GM12878 (cell line): ENCODE measurements around the gene SRBD1. TPM values are rescaled to one million over a fixed set of nuclear protein-coding genes. Genes with fewer than 3 reads are reported as not detected.

Experiments used
- ATAC-seq: fragments of 200-7000 bp; cut with Tn5 transposase; 3 replicates; pipeline ENCODE4 v1.9.1; 2020; ENCODE audit warnings: mild to moderate bottlenecking, moderate library complexity
- BruUV-seq: library from RNA; stranded (reverse); fragments of 400-500 nt; replicated peaks from 2 replicates; lab custom pipeline; 2021; lab: Mats Ljungman, UMichigan
- CTCF ChIA-PET: fragments of 300-600 bp; sonication (Branson Sonifier 250); formaldehyde crosslinking; extraction: SDS; loops from one replicate; lab custom pipeline; 2021; ENCODE audit warnings: inconsistent platforms; lab: Yijun Ruan, JAX
- POLR2A ChIA-PET: fragments of 350-600 bp; formaldehyde crosslinking; extraction: SDS; loops from one replicate; lab custom pipeline; 2021; ENCODE audit warnings: inconsistent platforms; lab: Charles Lee
- RAD21 ChIA-PET: fragments of 300-600 bp; sonication (Branson Sonifier 250); formaldehyde crosslinking; loops from one replicate; lab custom pipeline; 2023; ENCODE audit warnings: antibody characterized with exemption; ENCODE audit not compliant: unreplicated experiment; lab: Charles Lee
- SMC1A ChIA-PET: fragments of 300-600 bp; sonication (Branson Sonifier 250); formaldehyde crosslinking; loops from one replicate; lab custom pipeline; 2023; ENCODE audit not compliant: unreplicated experiment, uncharacterized antibody; lab: Charles Lee
- DNase-seq: peaks from one replicate; pipeline ENCODE4 v3.0.0-alpha.2; 2011; ENCODE audit warnings: low read depth, low spot score
- FAIRE-seq: peaks from 3 replicates; lab custom pipeline; 2011; peaks lifted over from hg19 to GRCh38; lab: Jason Lieb, UNC
- H2AFZ ChIP-seq: 2 replicates; pipeline ENCODE4 v1.6.0; 2011; ENCODE audit warnings: low read depth, low read length, control low read depth; ENCODE audit not compliant: control insufficient read depth
- H3K27ac ChIP-seq: 2 replicates; pipeline ENCODE4 v1.5.1; 2011; ENCODE audit warnings: control low read depth; ENCODE audit not compliant: control insufficient read depth, insufficient read depth
- H3K27me3 ChIP-seq, 2 experiments: replicated peaks in 1 of 2; 2 replicates each; pipeline versions ENCODE4 v1.6.0 to v1.6.1; 2011; ENCODE audit warnings: low read length in 1 of 2; ENCODE audit not compliant: control insufficient read depth in 2 of 2, insufficient read depth in 2 of 2
- H3K36me3 ChIP-seq, 2 experiments: 2 replicates each; pipeline ENCODE4 v1.5.1; 2011; ENCODE audit warnings: low read length in 1 of 2; ENCODE audit not compliant: control insufficient read depth in 2 of 2, insufficient read depth in 2 of 2
- H3K4me1 ChIP-seq: 2 replicates; pipeline ENCODE4 v1.6.1; 2011; ENCODE audit warnings: mild to moderate bottlenecking, low read length, moderate library complexity, mixed read lengths; ENCODE audit not compliant: control insufficient read depth, insufficient read depth
- H3K4me2 ChIP-seq: 2 replicates; pipeline ENCODE4 v1.6.0; 2011; ENCODE audit warnings: control low read depth; ENCODE audit not compliant: control insufficient read depth, insufficient read depth
- H3K4me3 ChIP-seq: fragments of 200-600 bp; sonication (generic); 2 replicates; pipeline ENCODE4 v1.5.1; 2016
- H3K79me2 ChIP-seq: 2 replicates; pipeline ENCODE4 v1.6.0; 2011; ENCODE audit warnings: low read length; ENCODE audit not compliant: control insufficient read depth, insufficient read depth
- H3K9ac ChIP-seq: 2 replicates; pipeline ENCODE4 v1.8.0; 2011; ENCODE audit warnings: low read length, control low read depth, mixed read lengths; ENCODE audit not compliant: control insufficient read depth, insufficient read depth
- H3K9me3 ChIP-seq: replicated peaks from 3 replicates; pipeline ENCODE4 v1.5.1; 2011; ENCODE audit warnings: mild to moderate bottlenecking, low read length; ENCODE audit not compliant: control insufficient read depth, insufficient read depth
- H4K20me1 ChIP-seq: 2 replicates; pipeline ENCODE4 v1.6.0; 2011; ENCODE audit not compliant: control insufficient read depth, insufficient read depth
- ATF2 ChIP-seq: IDR thresholded peaks from 2 replicates; pipeline ENCODE4 v1.6.1; 2012; ENCODE audit warnings: low read length, inconsistent platforms
- MYC ChIP-seq: IDR thresholded peaks from 2 replicates; pipeline ENCODE4 v1.6.1; 2011; ENCODE audit warnings: mild to moderate bottlenecking, low read length, moderate library complexity, inconsistent platforms; ENCODE audit not compliant: insufficient read depth, insufficient replicate concordance, insufficient read length, severe bottlenecking
- NR2C2 ChIP-seq: IDR thresholded peaks from 2 replicates; pipeline ENCODE4 v1.6.1; 2011; ENCODE audit warnings: borderline replicate concordance, low read depth; ENCODE audit not compliant: control insufficient read depth, insufficient read length
- RB1 ChIP-seq: fragments of 450-650 bp; formaldehyde crosslinking; IDR thresholded peaks from 2 replicates; pipeline ENCODE4 v1.6.1; 2017; ENCODE audit warnings: mild to moderate bottlenecking, borderline replicate concordance
- REST ChIP-seq: IDR thresholded peaks from 2 replicates; pipeline ENCODE4 v1.6.1; 2012; ENCODE audit warnings: mild to moderate bottlenecking, low read depth, low read length
- TCF12 ChIP-seq: IDR thresholded peaks from 2 replicates; pipeline ENCODE4 v1.6.1; 2011; ENCODE audit warnings: low read depth, mild to moderate bottlenecking, low read length
- WRNIP1 ChIP-seq: IDR thresholded peaks from 2 replicates; pipeline ENCODE4 v1.6.1; 2011; ENCODE audit warnings: low read depth, low read length, improper control_type of control experiment, borderline replicate concordance
- WGBS: methylation state at CpG from one replicate; pipeline ENCODE4 v1.1.6; 2016; ENCODE audit warnings: low lambda C conversion rate; ENCODE audit not compliant: insufficient replicate concordance, insufficient coverage; ENCODE audit errors: missing lambda C conversion rate; 5-methylcytosine and 5-hydroxymethylcytosine counted together
- in situ Hi-C: fragments of 300-500 bp; cut with MboI; formaldehyde crosslinking; loops from 9 replicates; pipeline ENCODE4 v1.14.3; 2018; ENCODE audit warnings: mixed read lengths
- intact Hi-C: fragments of 100-400 bp; cut with micrococcal nuclease; formaldehyde crosslinking; loops from one replicate; pipeline ENCODE4 v1.14.2; 2022; ENCODE audit not compliant: unreplicated experiment
- polyA plus RNA-seq, 11 experiments: library from polyadenylated mRNA; depleted of rRNA in 4 of 11; unstranded in 6 of 11; stranded (reverse) in 5 of 11; fragments of >200 nt; fragmentation: Nextera tagmentation in 4 of 11; fragmentation: Illumina TruSeq in 1 of 11; extraction: Ambion mirVana in 4 of 11; extraction: Trizol in 1 of 11; gene quantifications; 1 replicate in 1 of 11; 2 replicates in 10 of 11; pipeline versions ENCODE4 v1.2.1 to v1.2.3, GENCODE V29; 2011 to 2016; ENCODE audit warnings: inconsistent platforms in 2 of 11, missing spikeins in 2 of 11, low read depth in 1 of 11
- total RNA-seq, 4 experiments: library from RNA; depleted of rRNA in 3 of 4; stranded (reverse); fragments of >200 nt in 3 of 4; fragmentation: Illumina TruSeq in 1 of 4; extraction: Trizol in 1 of 4; gene quantifications; 2 replicates each; pipeline versions ENCODE4 v1.2.1 to v1.2.3, GENCODE V29; 2013 to 2021
- TF ChIP-seq, protein P1 (sequence below): IDR thresholded peaks from 2 replicates; pipeline ENCODE4 v1.6.1; 2011; ENCODE audit warnings: borderline replicate concordance, low read depth, mild to moderate bottlenecking, moderate library complexity, low read length; ENCODE audit not compliant: insufficient read depth, poor library complexity, severe bottlenecking

SRBD1 gene
- total and polyA plus RNA-seq, 10 of the 15 experiments (the other 5 are each of a cell fraction or from before 2014, with no cell fraction given), result 9.7 to 33.1 (median 20.1) TPM

DNA sequence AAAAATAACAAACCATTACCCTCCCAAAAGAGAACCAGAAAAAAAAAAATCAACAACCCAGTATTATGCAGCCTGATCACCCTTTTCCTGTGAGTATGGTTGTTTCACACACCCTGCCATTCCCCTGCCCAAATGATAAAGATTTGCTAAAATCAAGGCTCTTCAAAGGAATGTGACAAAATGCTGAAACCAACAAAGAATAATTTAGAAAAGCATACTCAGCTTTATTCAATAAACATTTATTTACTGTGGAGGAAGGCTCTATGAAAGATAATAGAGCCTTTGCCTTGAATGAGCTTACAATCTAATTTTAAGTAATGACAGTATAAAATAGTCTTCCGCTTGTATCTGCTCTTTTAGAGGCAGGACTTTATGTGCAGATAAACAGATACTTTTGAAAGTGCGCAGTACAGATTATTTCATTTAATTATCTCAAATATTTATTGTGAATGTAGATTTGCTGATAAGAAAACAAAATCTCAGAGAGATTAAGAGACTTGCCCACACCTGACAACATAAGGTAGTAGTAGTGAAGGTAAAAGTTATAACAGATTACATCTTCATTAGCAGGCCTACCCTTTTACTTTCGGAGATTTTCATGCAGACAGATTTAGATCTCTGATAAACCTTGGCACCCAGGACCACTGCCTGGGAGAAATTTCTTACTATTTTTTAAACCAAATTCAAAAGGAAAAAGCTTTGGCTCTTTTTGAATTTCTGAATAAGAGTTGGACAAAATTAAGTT lies 211.9 kb downstream of the SRBD1 start:
- Histone ChIP-seq H3K4me3 (no peak overlapping the region), H3K4me1 (no peaks in the 10 kb centered on the region), H3K9me3 (no peaks in the 10 kb centered on the region), H3K27ac (no peak overlapping the region), H4K20me1 (no peaks in the 10 kb centered on the region), H3K36me3 (peaks cover 0 to 1% of the 10 kb centered on the region in 2 experiments; a peak in 1 of 4 replicates), H3K27me3 (no peaks in the 10 kb centered on the region), H3K4me2 (no peak overlapping the region), H3K79me2 (no peaks in the 10 kb centered on the region), H3K9ac (no peak overlapping the region), H2AFZ (no peak overlapping the region)
- TF ChIP-seq MYC (no peak), REST (no peak), WRNIP1 (no peak), NR2C2 (no peak), ATF2 (no peak), RB1 (no peak), TCF12 (no peak)
- TF ChIP-seq, protein P1, sequence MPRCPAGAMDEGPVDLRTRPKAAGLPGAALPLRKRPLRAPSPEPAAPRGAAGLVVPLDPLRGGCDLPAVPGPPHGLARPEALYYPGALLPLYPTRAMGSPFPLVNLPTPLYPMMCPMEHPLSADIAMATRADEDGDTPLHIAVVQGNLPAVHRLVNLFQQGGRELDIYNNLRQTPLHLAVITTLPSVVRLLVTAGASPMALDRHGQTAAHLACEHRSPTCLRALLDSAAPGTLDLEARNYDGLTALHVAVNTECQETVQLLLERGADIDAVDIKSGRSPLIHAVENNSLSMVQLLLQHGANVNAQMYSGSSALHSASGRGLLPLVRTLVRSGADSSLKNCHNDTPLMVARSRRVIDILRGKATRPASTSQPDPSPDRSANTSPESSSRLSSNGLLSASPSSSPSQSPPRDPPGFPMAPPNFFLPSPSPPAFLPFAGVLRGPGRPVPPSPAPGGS, result no peak
- no peak for ATAC-seq
- SMC1A ChIA-PET, result interaction anchor here (0.5 to 1.4 kb wide), 5 partner anchors 22 to 944 kb away, joined by 3 to 5 read pairs (median 3); no protein-coding TSS in a partner anchor
- DNase-seq, result no peak
- CTCF ChIA-PET, result interaction anchor here (0.9 to 1.3 kb wide), 2 partner anchors 94 to 418 kb away, joined by 3 to 4 read pairs; no protein-coding TSS in a partner anchor
- WGBS, result 100% methylated on average over 3 of the region's 3 CpGs
- POLR2A ChIA-PET, result no interaction called here
- RAD21 ChIA-PET, result no interaction called here
- BruUV-seq, result no TSS peak
- no peak for FAIRE-seq
- intact Hi-C loops (no loop called here), in situ Hi-C loops (no loop called here)
